Caco-2 (cell line): ENCODE results near the gene DLGAP4. TPM values are rescaled to one million over a fixed set of nuclear protein-coding genes. Genes with fewer than 3 reads are reported as not detected.

Source experiments
- BruUV-seq: library from RNA; stranded (reverse); fragments of 400-500 nt; replicated peaks from 2 replicates; lab custom pipeline; 2021; lab: Mats Ljungman, UMichigan
- CTCF ChIA-PET: fragments of 300-600 bp; sonication (Branson Sonifier 250); formaldehyde crosslinking; loops from one replicate; lab custom pipeline; 2022; ENCODE audit warnings: antibody characterized with exemption; lab: Charles Lee
- POLR2A ChIA-PET: fragments of 300-600 bp; sonication (Branson Sonifier 250); formaldehyde crosslinking; loops from one replicate; lab custom pipeline; 2022; ENCODE audit warnings: antibody characterized with exemption; lab: Charles Lee
- DNase-seq, 2 experiments: peaks; one replicate each; pipeline versions ENCODE4 v3.0.0 to v3.0.0-alpha.2; 2020 to 2022
- H3K27me3 ChIP-seq: replicated peaks from 2 replicates; pipeline ENCODE4 v1.6.0; 2011; ENCODE audit warnings: low read length; ENCODE audit not compliant: control insufficient read depth, insufficient read depth
- H3K36me3 ChIP-seq: 2 replicates; pipeline ENCODE4 v1.5.1; 2011; ENCODE audit warnings: low read length; ENCODE audit not compliant: control insufficient read depth, insufficient read depth
- H3K4me1 ChIP-seq: fragments of 250-450 bp; sonication (Bioruptor Pico); 2 replicates; pipeline ENCODE4 v1.5.1; 2020; ENCODE audit warnings: mild to moderate bottlenecking
- H3K4me3 ChIP-seq: 2 replicates; pipeline ENCODE4 v1.5.1; 2011; ENCODE audit warnings: low read depth, mild to moderate bottlenecking, control low read depth, low read length
- H3K9me3 ChIP-seq: fragments of 250-450 bp; sonication (Bioruptor Pico); 2 replicates; pipeline ENCODE4 v1.5.1; 2020; ENCODE audit warnings: mild to moderate bottlenecking, moderate library complexity
- H3K27ac Mint-ChIP-seq: one replicate; pipeline ENCODE4 v1.8.0; 2022; ENCODE audit warnings: mixed read lengths; ENCODE audit not compliant: unreplicated experiment
- H3K27me3 Mint-ChIP-seq: one replicate; pipeline ENCODE4 v1.8.0; 2022; ENCODE audit warnings: mixed read lengths; ENCODE audit not compliant: insufficient read depth, unreplicated experiment
- H3K36me3 Mint-ChIP-seq: one replicate; pipeline ENCODE4 v1.8.0; 2022; ENCODE audit warnings: mild to moderate bottlenecking, mixed read lengths; ENCODE audit not compliant: insufficient read depth, unreplicated experiment
- H3K4me1 Mint-ChIP-seq: one replicate; pipeline ENCODE4 v1.8.0; 2022; ENCODE audit warnings: low read depth, mixed read lengths; ENCODE audit not compliant: unreplicated experiment
- H3K4me3 Mint-ChIP-seq: one replicate; pipeline ENCODE4 v1.8.0; 2022; ENCODE audit warnings: mild to moderate bottlenecking, moderate library complexity, mixed read lengths; ENCODE audit not compliant: unreplicated experiment
- H3K9me3 Mint-ChIP-seq: one replicate; pipeline ENCODE4 v1.8.0; 2022; ENCODE audit warnings: mixed read lengths; ENCODE audit not compliant: unreplicated experiment
- CTCF ChIP-seq, 2 experiments: fragments of 200-600 bp in 1 of 2; IDR thresholded peaks; 1 replicate in 1 of 2; 2 replicates in 1 of 2; pipeline versions ENCODE4 v1.5.1 to v1.8.0; 2011 to 2022; ENCODE audit warnings: antibody characterized with exemption in 1 of 2, control low read depth in 1 of 2, inconsistent platforms in 1 of 2, low read depth in 1 of 2, low read length in 1 of 2, mild to moderate bottlenecking in 1 of 2, moderate library complexity in 1 of 2; ENCODE audit not compliant: insufficient read depth in 1 of 2, severe bottlenecking in 1 of 2, unreplicated experiment in 1 of 2
- intact Hi-C: fragments of 100-400 bp; cut with micrococcal nuclease; formaldehyde crosslinking; loops from one replicate; pipeline ENCODE4 v1.10.0; 2022; ENCODE audit not compliant: unreplicated experiment
- total RNA-seq: library from RNA; stranded (reverse); gene quantifications from 2 replicates; pipeline ENCODE4 v1.2.3, GENCODE V29; 2022

The DLGAP4 gene
- total RNA-seq, 1 experiment from 2014 or later = 122 TPM

GRCh38 chr20:36306553-36307411 lies 643 bp downstream of the DLGAP4 start:
- Mint-ChIP-seq H3K4me1 (no peaks in the 10 kb centered on the region), H3K9me3 (no peaks in the 10 kb centered on the region), H3K36me3 (no peaks in the 10 kb centered on the region), H3K4me3 (no peak overlapping the region), H3K27me3 (peaks cover 41% of the 10 kb centered on the region), H3K27ac (no peak overlapping the region)
- Histone ChIP-seq H3K27me3 (peaks cover 16% of the 10 kb centered on the region), H3K9me3 (no peaks in the 10 kb centered on the region), H3K36me3 (no peaks in the 10 kb centered on the region), H3K4me1 (peaks cover 5% of the 10 kb centered on the region; the same call in 1 of the 2 replicates), H3K4me3 (no peak overlapping the region)
- no TSS peak for BruUV-seq
- POLR2A ChIA-PET = interaction anchor here (0.6 kb wide), 1 partner anchor 1522 kb away, joined by 6 read pairs; no protein-coding TSS in a partner anchor
- no peak for TF ChIP-seq CTCF (IDR thresholded peaks at IDR 0.05; ENCODE audit: insufficient read depth in 1 of 2, low read depth in 1 of 2, low read length in 1 of 2, severe bottlenecking in 1 of 2, unreplicated experiment in 1 of 2)
- intact Hi-C loops = no loop called here
- no peak for DNase-seq
- CTCF ChIA-PET = no interaction called here

- POLR2A ChIA-PET = no interaction called here
- Mint-ChIP-seq H3K9me3 (no peaks in the 10 kb centered on the region), H3K4me3 (no peak overlapping the region)
Observed at GRCh38 chr20:36307412-36308325, 1.5 kb downstream of the DLGAP4 start.

More at GRCh38 chr20:36307412-36308325, 1.5 kb downstream of the DLGAP4 start:
- CTCF ChIA-PET = interaction anchor here (1.6 kb wide), 1 partner anchor 92 kb away, joined by 4 read pairs; no protein-coding TSS in a partner anchor
- Mint-ChIP-seq H3K27me3 (peaks cover 36% of the 10 kb centered on the region), H3K36me3 (no peaks in the 10 kb centered on the region), H3K4me1 (no peaks in the 10 kb centered on the region), H3K27ac (no peak overlapping the region)
- no peak overlapping the region for H3K4me3 ChIP-seq
- intact Hi-C loops = no loop called here
- DNase-seq = peak in 1 of 2 experiments; percentile 39
- no peaks in the 10 kb centered on the region for H3K9me3 ChIP-seq
- H3K4me1 ChIP-seq = peaks cover 5% of the 10 kb centered on the region; the same call in 1 of the 2 replicates
- BruUV-seq = no TSS peak
- no peaks in the 10 kb centered on the region for H3K36me3 ChIP-seq
- TF ChIP-seq CTCF (IDR thresholded peaks at IDR 0.05; ENCODE audit: insufficient read depth in 1 of 2, low read depth in 1 of 2, low read length in 1 of 2, severe bottlenecking in 1 of 2, unreplicated experiment in 1 of 2) = no peak
- peaks cover 16% of the 10 kb centered on the region for H3K27me3 ChIP-seq
